K562 (cell line): ENCODE measurements around the gene SUFU. TPM values are rescaled to one million over a fixed set of nuclear protein-coding genes. Genes with fewer than 3 reads are reported as not detected.

Source experiments
- ATAC-seq: fragments of 200-7000 bp; cut with Tn5 transposase; 3 replicates; pipeline ENCODE4 v1.9.1; 2020; ENCODE audit warnings: moderate library complexity
- BruUV-seq: library from RNA; stranded (reverse); fragments of 400-500 nt; replicated peaks from 2 replicates; lab custom pipeline; 2021; lab: Mats Ljungman, UMichigan
- CTCF ChIA-PET: fragments of 300-600 bp; formaldehyde crosslinking; extraction: SDS; loops from one replicate; lab custom pipeline; 2021; ENCODE audit warnings: low intra/inter-chr PET ratio; lab: Yijun Ruan, JAX
- POLR2A ChIA-PET: fragments of 300-600, 350-650 bp; sonication (Branson Sonifier 250); formaldehyde crosslinking; extraction: SDS; loops from one replicate; lab custom pipeline; 2021; ENCODE audit warnings: antibody characterized with exemption, inconsistent platforms; lab: Yijun Ruan, JAX
- DNase-seq, 4 experiments: peaks; one replicate each; pipeline versions ENCODE4 v3.0.0 to v3.0.0-alpha.2; 2011 to 2018; ENCODE audit warnings: low spot score in 3 of 4, mixed read lengths in 3 of 4; ENCODE audit errors: extremely low read depth in 1 of 4
- FAIRE-seq: peaks from 2 replicates; lab custom pipeline; 2011; peaks lifted over from hg19 to GRCh38; lab: Jason Lieb, UNC
- H2AFZ ChIP-seq: 2 replicates; pipeline ENCODE4 v1.6.0; 2011; ENCODE audit warnings: low read depth, low read length, control low read depth, inconsistent platforms
- H3K27ac ChIP-seq: fragments of 200-600 bp; 3 replicates; pipeline ENCODE4 v1.8.0; 2011; ENCODE audit warnings: low read depth, mild to moderate bottlenecking, control low read depth, inconsistent platforms, low read length, moderate library complexity, mixed read lengths; ENCODE audit errors: extremely low read depth
- H3K27me3 ChIP-seq, 2 experiments: fragments of 300-600 bp in 1 of 2; 2 replicates in 1 of 2; 3 replicates in 1 of 2; pipeline versions ENCODE4 v1.6.0 to v1.8.0; 2011; ENCODE audit warnings: inconsistent platforms in 2 of 2, low read length in 2 of 2, mild to moderate bottlenecking in 1 of 2, mixed read lengths in 1 of 2, moderate library complexity in 1 of 2; ENCODE audit not compliant: control insufficient read depth in 2 of 2, insufficient read depth in 2 of 2
- H3K36me3 ChIP-seq: fragments of 300-600 bp; 3 replicates; pipeline ENCODE4 v1.8.0; 2011; ENCODE audit warnings: mild to moderate bottlenecking, low read length, inconsistent platforms; ENCODE audit not compliant: control insufficient read depth, insufficient read depth
- H3K4me1 ChIP-seq, 2 experiments: fragments of 200-600 bp in 1 of 2; replicated peaks in 1 of 2; 2 replicates in 1 of 2; 3 replicates in 1 of 2; pipeline versions ENCODE4 v1.5.1 to v1.8.0; 2011; ENCODE audit warnings: inconsistent platforms in 2 of 2, low read length in 2 of 2, mild to moderate bottlenecking in 1 of 2, mixed read lengths in 1 of 2, moderate library complexity in 1 of 2; ENCODE audit not compliant: control insufficient read depth in 2 of 2, insufficient read depth in 2 of 2
- H3K4me2 ChIP-seq: 2 replicates; pipeline ENCODE4 v1.6.1; 2011; ENCODE audit warnings: low read length, control low read depth, inconsistent platforms, mixed read lengths; ENCODE audit not compliant: insufficient read depth
- H3K4me3 ChIP-seq: fragments of 200-600 bp; sonication (generic), shearing (Covaris generic); 2 replicates; pipeline ENCODE4 v1.5.1; 2016; ENCODE audit warnings: control low read depth, inconsistent platforms
- H3K79me2 ChIP-seq: fragments of 200-600 bp; 3 replicates; pipeline ENCODE4 v1.8.0; 2011; ENCODE audit warnings: low read length, inconsistent platforms; ENCODE audit not compliant: control insufficient read depth, insufficient read depth
- H3K9ac ChIP-seq, 2 experiments: 2 replicates each; pipeline versions ENCODE4 v1.6.0 to v1.6.1; 2011; ENCODE audit warnings: low read depth in 2 of 2, low read length in 2 of 2, control low read depth in 1 of 2, inconsistent platforms in 1 of 2, mild to moderate bottlenecking in 1 of 2, mixed read lengths in 1 of 2; ENCODE audit not compliant: insufficient read depth in 1 of 2
- H3K9me1 ChIP-seq: one replicate; pipeline ENCODE4 v1.6.0; 2011; ENCODE audit warnings: inconsistent platforms, mild to moderate bottlenecking, low read length, moderate library complexity; ENCODE audit not compliant: control insufficient read depth, insufficient read depth
- H3K9me3 ChIP-seq: replicated peaks from 2 replicates; pipeline ENCODE4 v1.5.1; 2011; ENCODE audit warnings: low read depth, low read length, inconsistent platforms; ENCODE audit not compliant: control insufficient read depth, insufficient read depth
- H4K20me1 ChIP-seq: replicated peaks from 2 replicates; pipeline ENCODE4 v1.6.1; 2011; ENCODE audit warnings: low read length, inconsistent platforms, mixed read lengths; ENCODE audit not compliant: control insufficient read depth, insufficient read depth
- BRF1 ChIP-seq: IDR thresholded peaks from 3 replicates; pipeline ENCODE4 v1.6.1; 2011; ENCODE audit warnings: borderline replicate concordance, mild to moderate bottlenecking; ENCODE audit not compliant: insufficient read length; ENCODE audit errors: extremely low read depth
- ELF1 ChIP-seq: fragments of 200-800 bp; sonication (Bioruptor generic); IDR thresholded peaks from 2 replicates; pipeline ENCODE4 v1.6.1; 2016; ENCODE audit warnings: missing genetic modification characterization, missing compliant biosample characterization
- FOXJ2 ChIP-seq: fragments of 200-800 bp; sonication (Bioruptor generic); IDR thresholded peaks from 2 replicates; pipeline ENCODE4 v1.6.1; 2016; ENCODE audit warnings: missing genetic modification characterization, missing compliant biosample characterization
- FOXK2 ChIP-seq, 2 experiments: fragments of 450-650 bp; IDR thresholded peaks in 1 of 2; conservative IDR thresholded peaks in 1 of 2; 2 replicates each; pipeline ENCODE4 v1.6.1; 2016; ENCODE audit warnings: low read depth in 2 of 2, mild to moderate bottlenecking in 1 of 2
- GATAD2B ChIP-seq: fragments of 450-650 bp; IDR thresholded peaks from 2 replicates; pipeline ENCODE4 v1.6.1; 2017; ENCODE audit warnings: mild to moderate bottlenecking, borderline replicate concordance
- GTF2E2 ChIP-seq: fragments of 200-800 bp; sonication (Bioruptor generic); IDR thresholded peaks from 2 replicates; pipeline ENCODE4 v1.6.1; 2016; ENCODE audit warnings: missing genetic modification characterization, missing compliant biosample characterization
- JUND ChIP-seq, 2 experiments: IDR thresholded peaks; 2 replicates in 1 of 2; 3 replicates in 1 of 2; pipeline ENCODE4 v1.6.1; 2011; ENCODE audit warnings: borderline replicate concordance in 2 of 2, low read depth in 2 of 2, low read length in 2 of 2, improper control_type of control experiment in 1 of 2, missing biosample characterization in 1 of 2, missing genetic modification characterization in 1 of 2, missing genetic modification reagents in 1 of 2
- MEIS2 ChIP-seq: fragments of 450-650 bp; IDR thresholded peaks from 2 replicates; pipeline ENCODE4 v1.6.1; 2014; ENCODE audit warnings: mild to moderate bottlenecking; ENCODE audit not compliant: partially characterized antibody
- PBX2 ChIP-seq, 2 experiments: IDR thresholded peaks in 1 of 2; conservative IDR thresholded peaks in 1 of 2; 2 replicates each; pipeline ENCODE4 v1.6.1; 2016; ENCODE audit warnings: low read depth in 2 of 2, mild to moderate bottlenecking in 1 of 2, missing compliant biosample characterization in 1 of 2, missing genetic modification characterization in 1 of 2, moderate library complexity in 1 of 2
- PHF21A ChIP-seq: fragments of 450-650 bp; IDR thresholded peaks from 2 replicates; pipeline ENCODE4 v1.6.1; 2017; ENCODE audit warnings: low read depth, borderline replicate concordance
- SLC30A9 ChIP-seq: fragments of 250-450 bp; sonication (Bioruptor Pico); IDR thresholded peaks from 2 replicates; pipeline ENCODE4 v1.8.0; 2022; ENCODE audit warnings: mild to moderate bottlenecking, moderate library complexity
- SRSF3 ChIP-seq: fragments of 200-400 bp; formaldehyde crosslinking; IDR thresholded peaks from 2 replicates; pipeline ENCODE4 v1.6.1; 2016; ENCODE audit warnings: mild to moderate bottlenecking, low read length, moderate library complexity; ENCODE audit not compliant: insufficient read depth
- ZNF518B ChIP-seq: fragments of 250-450 bp; sonication (Bioruptor Pico); IDR thresholded peaks from 2 replicates; pipeline ENCODE4 v1.5.0; 2021; ENCODE audit warnings: mild to moderate bottlenecking, moderate library complexity
- WGBS: fragments of 100-300 bp; shearing (Covaris generic); methylation state at CpG from one replicate; pipeline ENCODE4 v1.1.6; 2016; ENCODE audit warnings: low coverage, mixed read lengths; ENCODE audit not compliant: insufficient coverage; ENCODE audit errors: missing lambda C conversion rate; 5-methylcytosine and 5-hydroxymethylcytosine counted together
- in situ Hi-C: fragments of 300-500 bp; cut with MboI; formaldehyde crosslinking; loops from 4 replicates; pipeline ENCODE4 v1.15.0; 2018; ENCODE audit warnings: inconsistent platforms, mixed read lengths
- intact Hi-C: fragments of 100-400 bp; cut with micrococcal nuclease; formaldehyde crosslinking; loops from 2 replicates; pipeline ENCODE4 v1.14.2; 2022
- polyA plus RNA-seq, 8 experiments: library from polyadenylated mRNA; depleted of rRNA in 4 of 8; stranded (reverse) in 5 of 8; unstranded in 3 of 8; fragments of >200 nt; fragmentation: Nextera tagmentation in 2 of 8; fragmentation: Illumina TruSeq in 1 of 8; extraction: Ambion mirVana in 2 of 8; extraction: Trizol in 1 of 8; gene quantifications; 2 replicates each; pipeline versions ENCODE4 v1.2.1 to v1.2.3, GENCODE V29; 2011 to 2014; ENCODE audit warnings: inconsistent platforms in 1 of 8, missing spikeins in 1 of 8
- total RNA-seq, 7 experiments: library from RNA; depleted of rRNA in 6 of 7; stranded (reverse); fragments of >200 nt in 6 of 7; fragmentation: Illumina TruSeq in 2 of 7; extraction: Trizol in 2 of 7; gene quantifications; 2 replicates each; pipeline versions ENCODE4 v1.2.1 to v1.2.3, GENCODE V29; 2011 to 2021; ENCODE audit warnings: low replicate concordance in 1 of 7

SUFU gene
- total and polyA plus RNA-seq, 9 of the 15 experiments (the other 6 are each of a cell fraction or from before 2014, with no cell fraction given), result 0.59 to 6.3 (median 0.82) TPM

GRCh38 chr10:102645388-102645740 is 141.6 kb downstream of the SUFU start:
- Histone ChIP-seq H3K36me3 (peaks cover 3% of the 10 kb centered on the region; the same call in 2 of the 3 replicates), H3K4me2 (peak overlapping the region; percentile 87), H3K79me2 (peaks cover 75% of the 10 kb centered on the region), H4K20me1 (0 out of 2 replicates have a peak, but pooled peaks cover 4% of the 10 kb centered on the region), H3K4me1 (peaks cover 6 to 72% of the 10 kb centered on the region in 2 experiments; a peak in 4 of 5 replicates), H3K27me3 (no peaks in the 10 kb centered on the region), H2AFZ (peak overlapping the region; percentile 51), H3K9ac (peak overlapping the region; percentile 80 to 98), H3K27ac (peak overlapping the region; percentile 89), H3K9me3 (no peaks in the 10 kb centered on the region), H3K4me3 (peak overlapping the region; percentile 78), H3K9me1 (peaks cover 2% of the 10 kb centered on the region)
- 0% methylated on average over 10 of the region's 12 CpGs for WGBS
- peak; percentile 1 for ATAC-seq
- POLR2A ChIA-PET, result interaction anchor here (0.9 to 6.2 kb wide), 8 partner anchors 13 to 273 kb away, joined by 3 to 60 read pairs (median 4); partner anchors contain the start of genes ARL3, CNNM2 and SFXN2
- in situ Hi-C loops (no loop called here), intact Hi-C loops (loop anchor here (5.0 kb wide), 1 partner anchor 67 kb away; the partner anchor contains the start of genes ARL3 and SFXN2)
- peak in 1 of 4 experiments; percentile 59 for DNase-seq
- CTCF ChIA-PET, result no interaction called here
- BruUV-seq, result no TSS peak
- FAIRE-seq, result no peak
- TF ChIP-seq GATAD2B, result no peak
- TF ChIP-seq GTF2E2 (tag), result 0 out of 2 replicates have a peak, but pooled peaks have one; percentile 53
- TF ChIP-seq ZNF518B, result no peak
- peak; percentile 54 for TF ChIP-seq MEIS2
- peak; percentile 47 to 68 for TF ChIP-seq FOXK2 (conservative IDR thresholded peaks at IDR 0.05 in 1 of 2, IDR thresholded peaks at IDR 0.05 in 1 of 2; ENCODE audit: low read depth in 2 of 2)
- TF ChIP-seq SRSF3, result no peak
- TF ChIP-seq FOXJ2, result 0 out of 2 replicates have a peak, but pooled peaks have one; percentile 57
- no peak for TF ChIP-seq PBX2 (CRISPR knock-in tag; IDR thresholded peaks at IDR 0.05; ENCODE audit: low read depth)
- peak; percentile 47; the same call in 1 of the 2 replicates for TF ChIP-seq PBX2 (tag; conservative IDR thresholded peaks at IDR 0.05; ENCODE audit: low read depth)
- TF ChIP-seq PHF21A, result no peak
- TF ChIP-seq JUND (IDR thresholded peaks at IDR 0.05; ENCODE audit: borderline replicate concordance, low read depth, low read length), result 0 out of 2 replicates have a peak, but pooled peaks have one; percentile 2
- TF ChIP-seq JUND (tag; IDR thresholded peaks at IDR 0.05; ENCODE audit: borderline replicate concordance, low read depth, low read length), result no peak
- TF ChIP-seq SLC30A9 (CRISPR knock-in tag), result no peak
- TF ChIP-seq BRF1, result no peak
- no peak for TF ChIP-seq ELF1 (tag)
